Mesodermal cell (in vitro differentiated cells): ENCODE measurements around the gene GALNT17.

Experiments
- H3K27ac ChIP-seq: 2 replicates; pipeline ENCODE4 v1.7.0; 2013; ENCODE audit warnings: mild to moderate bottlenecking, low read depth, low read length, moderate library complexity; ENCODE audit not compliant: severe bottlenecking
- H3K36me3 ChIP-seq: 2 replicates; pipeline ENCODE4 v1.7.1; 2013; ENCODE audit warnings: mild to moderate bottlenecking, low read length, moderate library complexity; ENCODE audit not compliant: control insufficient read depth, insufficient read depth
- H3K4me1 ChIP-seq: one replicate; pipeline ENCODE4 v1.7.1; 2013; ENCODE audit warnings: mild to moderate bottlenecking, low read length; ENCODE audit not compliant: insufficient read depth, control insufficient read depth, poor library complexity, severe bottlenecking
- H3K4me3 ChIP-seq: 2 replicates; pipeline ENCODE4 v1.7.0; 2013; ENCODE audit warnings: low read length, control low read depth, mild to moderate bottlenecking; ENCODE audit not compliant: insufficient read depth, poor library complexity, severe bottlenecking; ENCODE audit errors: extremely low read depth
- H3K9me3 ChIP-seq: 2 replicates; pipeline ENCODE4 v1.7.1; 2013; ENCODE audit warnings: mild to moderate bottlenecking, low read length, moderate library complexity; ENCODE audit not compliant: control insufficient read depth
- whole genome bisulfite sequencing, 2 experiments: methylation state at CpG; one replicate each; pipeline ENCODE4 v1.1.5; 2013; ENCODE audit warnings: missing lambda C conversion rate in 2 of 2; ENCODE audit not compliant: insufficient coverage in 2 of 2; 5-methylcytosine and 5-hydroxymethylcytosine counted together

The GALNT17 gene

DNA sequence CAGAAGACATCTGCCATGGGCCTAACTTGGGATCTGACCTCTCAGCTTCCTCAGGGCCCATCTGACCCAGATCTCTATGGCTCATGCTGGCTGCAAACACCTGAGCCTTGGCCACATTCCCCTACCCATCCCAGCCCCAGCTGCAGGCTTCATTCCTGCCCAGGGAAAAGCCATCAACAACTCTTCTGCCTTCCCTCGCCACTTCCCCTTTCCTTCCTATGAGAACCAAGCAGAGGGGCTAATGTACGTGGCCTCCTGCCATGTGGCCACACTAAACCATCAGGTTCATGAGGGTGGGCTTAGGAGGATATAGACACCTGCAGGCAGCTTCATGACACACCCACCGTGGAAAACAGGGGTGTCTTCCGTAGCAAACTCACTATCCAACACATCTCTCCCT lies 312.2 kb downstream of the GALNT17 start:
- no peaks in the 10 kb centered on the region for H3K36me3 ChIP-seq
- H3K4me3 ChIP-seq, result no peak overlapping the region
- no peaks in the 10 kb centered on the region for H3K9me3 ChIP-seq
- H3K4me1 ChIP-seq, result no peaks in the 10 kb centered on the region
- WGBS, 2 experiments, result 70 to 100% methylated on average over 2 of the region's 4 CpGs
- no peak overlapping the region for H3K27ac ChIP-seq

GRCh38 chr7:71453630-71454029 lies 321.7 kb downstream of the GALNT17 start:
- no peaks in the 10 kb centered on the region for H3K36me3 ChIP-seq
- no peak overlapping the region for H3K27ac ChIP-seq
- WGBS, 2 experiments, result 88 to 100% methylated on average over 1 to 2 of the region's 2 CpGs
- no peak overlapping the region for H3K4me3 ChIP-seq
- H3K4me1 ChIP-seq, result peaks cover 3% of the 10 kb centered on the region
- H3K9me3 ChIP-seq, result no peaks in the 10 kb centered on the region

DNA sequence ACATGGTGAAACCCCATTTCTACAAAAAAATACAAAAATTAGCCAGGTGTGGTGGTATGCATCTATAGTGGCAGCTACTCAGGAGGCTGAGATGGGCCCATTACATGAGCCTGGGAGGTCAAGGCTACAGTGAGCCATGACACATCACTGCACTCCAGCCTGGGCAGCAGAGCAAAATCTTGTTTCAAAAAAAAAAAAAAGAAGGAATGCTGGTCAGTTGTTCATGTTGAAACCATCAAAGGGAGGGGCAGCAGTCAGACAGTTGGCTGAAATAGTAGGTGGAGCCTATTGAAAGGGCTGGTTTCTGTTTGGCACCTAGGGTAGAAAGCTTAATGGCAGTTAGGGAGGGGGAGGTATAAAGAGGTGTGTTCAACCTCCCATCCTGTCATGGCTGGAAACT lies 323.0 kb downstream of the GALNT17 start:
- no peak overlapping the region for H3K4me3 ChIP-seq
- peaks cover 3% of the 10 kb centered on the region for H3K4me1 ChIP-seq
- no peaks in the 10 kb centered on the region for H3K9me3 ChIP-seq
- no peak overlapping the region for H3K27ac ChIP-seq
- H3K36me3 ChIP-seq, result no peaks in the 10 kb centered on the region

GRCh38 chr7:71457021-71457420 lies 325.1 kb downstream of the GALNT17 start:
- H3K4me3 ChIP-seq, result no peak overlapping the region
- no peak overlapping the region for H3K27ac ChIP-seq
- H3K9me3 ChIP-seq, result no peaks in the 10 kb centered on the region
- H3K4me1 ChIP-seq, result peaks cover 3% of the 10 kb centered on the region
- WGBS, 2 experiments, result 29 to 40% methylated on average over 4 of the region's 4 CpGs
- H3K36me3 ChIP-seq, result no peaks in the 10 kb centered on the region

DNA sequence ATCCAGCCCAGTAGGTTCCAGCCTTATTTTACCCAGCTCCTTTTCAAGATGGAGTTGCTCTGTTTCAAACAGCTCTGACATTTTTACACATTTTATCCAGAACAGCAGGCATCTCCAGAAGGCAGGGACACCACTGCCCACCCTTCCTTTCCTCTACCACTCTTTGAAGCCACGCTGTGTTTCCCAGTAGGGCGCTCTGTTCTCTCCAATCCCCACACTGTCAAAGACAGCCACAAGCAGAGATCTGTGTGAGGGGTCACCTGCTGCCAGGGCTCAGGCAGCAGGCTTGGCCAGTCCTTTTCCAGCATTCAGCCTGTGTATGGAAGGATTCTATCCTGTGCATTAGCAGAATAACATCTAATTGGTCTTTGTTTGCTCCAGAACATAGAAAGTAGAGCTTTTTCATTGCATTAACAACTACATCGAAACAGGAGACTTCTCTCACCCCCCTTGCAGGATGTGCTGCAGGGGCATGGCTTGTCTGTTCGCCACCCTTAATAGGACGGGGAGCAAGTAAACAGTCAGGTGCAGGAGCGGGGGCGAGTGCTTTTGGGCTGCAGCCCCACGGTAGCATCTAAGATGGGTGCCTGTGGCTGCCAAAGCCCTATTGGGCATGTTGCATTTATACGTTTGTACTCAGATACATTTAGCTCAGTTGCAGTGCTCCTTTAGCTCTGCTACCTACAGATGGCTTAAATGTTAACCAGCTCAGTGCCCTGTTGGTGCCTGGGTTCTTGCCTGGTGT lies 326.1 kb downstream of the GALNT17 start:
- 81 to 93% methylated on average over 5 of the region's 9 CpGs for WGBS, 2 experiments
- Histone ChIP-seq H3K4me3 (no peak overlapping the region), H3K36me3 (no peaks in the 10 kb centered on the region), H3K4me1 (peaks cover 3% of the 10 kb centered on the region), H3K9me3 (no peaks in the 10 kb centered on the region), H3K27ac (no peak overlapping the region)

GRCh38 chr7:71459132-71459531 lies 327.2 kb downstream of the GALNT17 start:
- Histone ChIP-seq H3K27ac (no peak overlapping the region), H3K9me3 (no peaks in the 10 kb centered on the region)

GRCh38 chr7:71461572-71461971 lies 329.6 kb downstream of the GALNT17 start:
- Histone ChIP-seq H3K4me3 (no peak overlapping the region), H3K36me3 (no peaks in the 10 kb centered on the region), H3K9me3 (peaks cover 2% of the 10 kb centered on the region), H3K27ac (no peak overlapping the region), H3K4me1 (peaks cover 5% of the 10 kb centered on the region)
- WGBS, 2 experiments, result 57 to 62% methylated on average over 8 to 9 of the region's 9 CpGs

More at GRCh38 chr7:71459132-71459531, 327.2 kb downstream of the GALNT17 start:
- H3K36me3 ChIP-seq, result no peaks in the 10 kb centered on the region
- H3K4me3 ChIP-seq, result no peak overlapping the region
- H3K4me1 ChIP-seq, result peaks cover 5% of the 10 kb centered on the region

- Histone ChIP-seq H3K36me3 (no peaks in the 10 kb centered on the region), H3K9me3 (peaks cover 3% of the 10 kb centered on the region), H3K4me3 (no peak overlapping the region), H3K4me1 (peaks cover 3% of the 10 kb centered on the region), H3K27ac (no peak overlapping the region)
- WGBS, 2 experiments, result 37 to 53% methylated on average over 3 to 4 of the region's 6 CpGs
Observed at GRCh38 chr7:71465741-71466189, 333.8 kb downstream of the GALNT17 start.

GRCh38 chr7:71466448-71467145 lies 334.7 kb downstream of the GALNT17 start:
- Histone ChIP-seq H3K36me3 (no peaks in the 10 kb centered on the region), H3K27ac (no peak overlapping the region), H3K9me3 (peaks cover 3% of the 10 kb centered on the region), H3K4me3 (no peak overlapping the region), H3K4me1 (peaks cover 3% of the 10 kb centered on the region)
- 54 to 56% methylated on average over 4 of the region's 5 CpGs for WGBS, 2 experiments

- WGBS, 2 experiments, result 83 to 97% methylated on average over 3 of the region's 6 CpGs
- Histone ChIP-seq H3K9me3 (peaks cover 13% of the 10 kb centered on the region), H3K27ac (no peak overlapping the region)
Observed at GRCh38 chr7:71470326-71470725, 338.4 kb downstream of the GALNT17 start.

GRCh38 chr7:71470830-71471229 lies 338.9 kb downstream of the GALNT17 start:
- WGBS, 2 experiments, result no CpG with 5 or more reads among the region's 1 CpG
- Histone ChIP-seq H3K4me1 (no peaks in the 10 kb centered on the region), H3K36me3 (no peaks in the 10 kb centered on the region), H3K9me3 (peaks cover 13% of the 10 kb centered on the region), H3K4me3 (no peak overlapping the region), H3K27ac (no peak overlapping the region)

More at GRCh38 chr7:71470326-71470725, 338.4 kb downstream of the GALNT17 start:
- H3K36me3 ChIP-seq, result no peaks in the 10 kb centered on the region
- no peaks in the 10 kb centered on the region for H3K4me1 ChIP-seq
- H3K4me3 ChIP-seq, result no peak overlapping the region
